A549 (cell line): ENCODE results near the gene TENM3. TPM values are rescaled to one million over a fixed set of nuclear protein-coding genes. Genes with fewer than 3 reads are reported as not detected.

ENCODE experiments used
- ATAC-seq, 2 experiments: fragments of 200-7000 bp in 1 of 2; fragments of >200 bp in 1 of 2; cut with Nextera tagmentation in 1 of 2; cut with Tn5 transposase in 1 of 2; 3 replicates each; pipeline versions ENCODE4 v1.8.0 to v1.9.1; 2018 to 2020; ENCODE audit warnings: mild to moderate bottlenecking in 1 of 2, moderate library complexity in 1 of 2
- CTCF ChIA-PET: fragments of 300-600 bp; sonication (Branson Sonifier 250); formaldehyde crosslinking; extraction: SDS; loops from one replicate; lab custom pipeline; 2021; ENCODE audit warnings: antibody characterized with exemption, inconsistent platforms; lab: Yijun Ruan, JAX
- POLR2A ChIA-PET: fragments of 350-600 bp; formaldehyde crosslinking; extraction: SDS; loops from one replicate; lab custom pipeline; 2021; ENCODE audit warnings: antibody characterized with exemption, inconsistent platforms; lab: Yijun Ruan, JAX
- DNase-seq, 2 experiments: peaks; one replicate each; pipeline versions ENCODE4 v3.0.0 to v3.0.0-alpha.2; 2011 to 2016; ENCODE audit warnings: low read depth in 1 of 2, low spot score in 1 of 2
- FAIRE-seq: peaks from 2 replicates; lab custom pipeline; 2011; peaks lifted over from hg19 to GRCh38; lab: Jason Lieb, UNC
- H3K27ac ChIP-seq, 2 experiments: fragments of >200 bp; sonication (Bioruptor Twin); formaldehyde crosslinking; 3 replicates each; pipeline ENCODE4 v1.5.1; 2016 to 2017
- H3K4me1 ChIP-seq: fragments of >200 bp; sonication (Bioruptor Twin); formaldehyde crosslinking; 3 replicates; pipeline ENCODE4 v1.6.1; 2016
- H3K4me2 ChIP-seq: fragments of >200 bp; sonication (Bioruptor Twin); formaldehyde crosslinking; 3 replicates; pipeline ENCODE4 v1.6.1; 2016
- H3K4me3 ChIP-seq: fragments of >200 bp; sonication (Bioruptor Twin); formaldehyde crosslinking; 3 replicates; pipeline ENCODE4 v1.5.1; 2016
- H3K9me3 ChIP-seq: fragments of >200 bp; sonication (Bioruptor Twin); formaldehyde crosslinking; 3 replicates; pipeline ENCODE4 v1.6.1; 2016
- BHLHE40 ChIP-seq: IDR thresholded peaks from 2 replicates; pipeline ENCODE4 v1.6.1; 2012; ENCODE audit warnings: low read depth, low read length, inconsistent platforms
- CBX8 ChIP-seq: fragments of 200-600 bp; sonication (generic); IDR thresholded peaks from 2 replicates; pipeline ENCODE4 v1.6.1; 2016
- CHD4 ChIP-seq: fragments of 200-600 bp; sonication (generic); IDR thresholded peaks from 2 replicates; pipeline ENCODE4 v1.6.1; 2016; ENCODE audit warnings: antibody characterized with exemption, mild to moderate bottlenecking, borderline replicate concordance
- EHF ChIP-seq: fragments of 250-450 bp; sonication (Bioruptor Pico); IDR thresholded peaks from 2 replicates; pipeline ENCODE4 v1.5.0; 2020; ENCODE audit warnings: mild to moderate bottlenecking
- FOSB ChIP-seq: fragments of 250-450 bp; sonication (Bioruptor Pico); IDR thresholded peaks from 2 replicates; pipeline ENCODE4 v1.5.0; 2020; ENCODE audit warnings: mild to moderate bottlenecking, moderate library complexity
- FOSL2 ChIP-seq, 2 experiments: fragments of 450-650 bp in 1 of 2; fragments of >200 bp in 1 of 2; sonication (Bioruptor Twin) in 1 of 2; formaldehyde crosslinking; IDR thresholded peaks; 2 replicates each; pipeline versions ENCODE4 v1.5.0 to v1.6.1; 2016 to 2020; ENCODE audit warnings: mild to moderate bottlenecking in 1 of 2, moderate library complexity in 1 of 2
- FOXS1 ChIP-seq: fragments of 250-450 bp; sonication (Bioruptor Pico); IDR thresholded peaks from 2 replicates; pipeline ENCODE4 v1.5.0; 2020; ENCODE audit warnings: mild to moderate bottlenecking, moderate library complexity
- HES2 ChIP-seq: fragments of >200 bp; sonication (Bioruptor Twin); formaldehyde crosslinking; IDR thresholded peaks from 2 replicates; pipeline ENCODE4 v1.6.1; 2016
- HOXA7 ChIP-seq: fragments of 250-450 bp; sonication (Bioruptor Pico); IDR thresholded peaks from 2 replicates; pipeline ENCODE4 v1.5.0; 2020; ENCODE audit warnings: mild to moderate bottlenecking, moderate library complexity
- JUN ChIP-seq, 2 experiments: fragments of >200 bp; sonication (Bioruptor Twin); formaldehyde crosslinking; IDR thresholded peaks; 2 replicates in 1 of 2; 3 replicates in 1 of 2; pipeline ENCODE4 v1.6.1; 2016 to 2017
- JUNB ChIP-seq: fragments of >200 bp; sonication (Bioruptor Twin); formaldehyde crosslinking; IDR thresholded peaks from 2 replicates; pipeline ENCODE4 v1.6.1; 2016
- MAX ChIP-seq: IDR thresholded peaks from 2 replicates; pipeline ENCODE4 v1.6.1; 2012
- NFE2L2 ChIP-seq: fragments of 150-350 bp; conservative IDR thresholded peaks from 2 replicates; pipeline ENCODE4 v1.6.1; 2014; ENCODE audit warnings: low read length
- PHF8 ChIP-seq: fragments of 200-600 bp; sonication (generic); IDR thresholded peaks from 2 replicates; pipeline ENCODE4 v1.6.1; 2016; ENCODE audit warnings: low read depth, mild to moderate bottlenecking, antibody characterized with exemption, moderate library complexity, borderline replicate concordance
- POLR2A ChIP-seq: IDR thresholded peaks from 2 replicates; pipeline ENCODE4 v1.6.1; 2012; ENCODE audit warnings: mild to moderate bottlenecking, low read length
- SREBF2 ChIP-seq: fragments of 450-650 bp; IDR thresholded peaks from 2 replicates; pipeline ENCODE4 v1.6.1; 2014; ENCODE audit warnings: mild to moderate bottlenecking, moderate library complexity
- TP53 ChIP-seq: fragments of 250-450 bp; sonication (Bioruptor Pico); IDR thresholded peaks from 2 replicates; pipeline ENCODE4 v1.5.0; 2021; ENCODE audit warnings: mild to moderate bottlenecking, moderate library complexity
- WGBS: methylation state at CpG from one replicate; pipeline ENCODE4 v1.1.6; 2017; ENCODE audit errors: missing lambda C conversion rate; 5-methylcytosine and 5-hydroxymethylcytosine counted together
- polyA plus RNA-seq, 4 experiments: library from polyadenylated mRNA; depleted of rRNA in 3 of 4; stranded (reverse); fragments of >200 nt; fragmentation: RNase III in 1 of 4; extraction: RNeasy Plus Mini Kit Qiagen cat#74134 plus additional on column Dnase treatment in 1 of 4; gene quantifications; 2 replicates in 3 of 4; 3 replicates in 1 of 4; pipeline ENCODE4 v1.2.3, GENCODE V29; 2011 to 2017
- TF ChIP-seq, protein P1 (sequence below): fragments of >200 bp; sonication (Bioruptor Twin); formaldehyde crosslinking; IDR thresholded peaks from 3 replicates; pipeline ENCODE4 v1.5.1; 2016
- TF ChIP-seq, protein P2 (sequence below): fragments of 450-650 bp; IDR thresholded peaks from 2 replicates; pipeline ENCODE4 v1.6.1; 2014; ENCODE audit warnings: antibody characterized with exemption
- TF ChIP-seq, protein P3 (sequence below): fragments of 250-450 bp; sonication (Bioruptor Pico); IDR thresholded peaks from 2 replicates; pipeline ENCODE4 v1.5.0; 2021; ENCODE audit warnings: mild to moderate bottlenecking, moderate library complexity, borderline replicate concordance

TENM3 gene
- polyA plus RNA-seq, 2 of the 4 experiments (the other 2 are of a cell fraction), result 2.4 to 7.3 TPM

GRCh38 chr4:182532441-182532840 lies 289.2 kb downstream of the TENM3 start (continued):
- TF ChIP-seq, protein P1, sequence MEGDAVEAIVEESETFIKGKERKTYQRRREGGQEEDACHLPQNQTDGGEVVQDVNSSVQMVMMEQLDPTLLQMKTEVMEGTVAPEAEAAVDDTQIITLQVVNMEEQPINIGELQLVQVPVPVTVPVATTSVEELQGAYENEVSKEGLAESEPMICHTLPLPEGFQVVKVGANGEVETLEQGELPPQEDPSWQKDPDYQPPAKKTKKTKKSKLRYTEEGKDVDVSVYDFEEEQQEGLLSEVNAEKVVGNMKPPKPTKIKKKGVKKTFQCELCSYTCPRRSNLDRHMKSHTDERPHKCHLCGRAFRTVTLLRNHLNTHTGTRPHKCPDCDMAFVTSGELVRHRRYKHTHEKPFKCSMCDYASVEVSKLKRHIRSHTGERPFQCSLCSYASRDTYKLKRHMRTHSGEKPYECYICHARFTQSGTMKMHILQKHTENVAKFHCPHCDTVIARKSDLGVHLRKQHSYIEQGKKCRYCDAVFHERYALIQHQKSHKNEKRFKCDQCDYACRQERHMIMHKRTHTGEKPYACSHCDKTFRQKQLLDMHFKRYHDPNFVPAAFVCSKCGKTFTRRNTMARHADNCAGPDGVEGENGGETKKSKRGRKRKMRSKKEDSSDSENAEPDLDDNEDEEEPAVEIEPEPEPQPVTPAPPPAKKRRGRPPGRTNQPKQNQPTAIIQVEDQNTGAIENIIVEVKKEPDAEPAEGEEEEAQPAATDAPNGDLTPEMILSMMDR, result no peak
- no peak for TF ChIP-seq FOSB (CRISPR knock-in tag)
- TF ChIP-seq, all 56 proteins: peak for 0

GRCh38 chr4:182533964-182534363 lies 290.8 kb downstream of the TENM3 start:
- DNase-seq (no peak), ATAC-seq (no peak), FAIRE-seq (no peak)
- WGBS, result 0% methylated on average over 1 of the region's 1 CpG
- no peaks in the 10 kb centered on the region for H3K4me1 ChIP-seq
- POLR2A ChIA-PET, result no interaction called here
- H3K4me2 ChIP-seq, result peak overlapping the region; percentile 29; the same call in 1 of the 3 replicates
- H3K4me3 ChIP-seq, result no peak overlapping the region
- TF ChIP-seq FOSL2 (IDR thresholded peaks at IDR 0.05) (no peak), FOSL2 (CRISPR knock-in tag; IDR thresholded peaks at IDR 0.05) (peak; percentile 30; the same call in 1 of the 2 replicates)
- TF ChIP-seq, protein P2, sequence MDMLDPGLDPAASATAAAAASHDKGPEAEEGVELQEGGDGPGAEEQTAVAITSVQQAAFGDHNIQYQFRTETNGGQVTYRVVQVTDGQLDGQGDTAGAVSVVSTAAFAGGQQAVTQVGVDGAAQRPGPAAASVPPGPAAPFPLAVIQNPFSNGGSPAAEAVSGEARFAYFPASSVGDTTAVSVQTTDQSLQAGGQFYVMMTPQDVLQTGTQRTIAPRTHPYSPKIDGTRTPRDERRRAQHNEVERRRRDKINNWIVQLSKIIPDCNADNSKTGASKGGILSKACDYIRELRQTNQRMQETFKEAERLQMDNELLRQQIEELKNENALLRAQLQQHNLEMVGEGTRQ, result no peak
- no peak overlapping the region for H3K27ac ChIP-seq
- H3K9me3 ChIP-seq, result no peaks in the 10 kb centered on the region
- CTCF ChIA-PET, result no interaction called here

GRCh38 chr4:182536221-182536811 lies 293.1 kb downstream of the TENM3 start:
- no peak for TF ChIP-seq MAX
- TF ChIP-seq CHD4, result no peak
- no peak for TF ChIP-seq POLR2A
- TF ChIP-seq TP53 (CRISPR knock-in tag), result no peak
- no peak for TF ChIP-seq HES2
- TF ChIP-seq JUN (IDR thresholded peaks at IDR 0.05), result no peak
- TF ChIP-seq NFE2L2, result no peak
- no peak for TF ChIP-seq EHF (CRISPR knock-in tag)
- no peak for TF ChIP-seq FOXS1 (CRISPR knock-in tag)
- TF ChIP-seq, protein P3, sequence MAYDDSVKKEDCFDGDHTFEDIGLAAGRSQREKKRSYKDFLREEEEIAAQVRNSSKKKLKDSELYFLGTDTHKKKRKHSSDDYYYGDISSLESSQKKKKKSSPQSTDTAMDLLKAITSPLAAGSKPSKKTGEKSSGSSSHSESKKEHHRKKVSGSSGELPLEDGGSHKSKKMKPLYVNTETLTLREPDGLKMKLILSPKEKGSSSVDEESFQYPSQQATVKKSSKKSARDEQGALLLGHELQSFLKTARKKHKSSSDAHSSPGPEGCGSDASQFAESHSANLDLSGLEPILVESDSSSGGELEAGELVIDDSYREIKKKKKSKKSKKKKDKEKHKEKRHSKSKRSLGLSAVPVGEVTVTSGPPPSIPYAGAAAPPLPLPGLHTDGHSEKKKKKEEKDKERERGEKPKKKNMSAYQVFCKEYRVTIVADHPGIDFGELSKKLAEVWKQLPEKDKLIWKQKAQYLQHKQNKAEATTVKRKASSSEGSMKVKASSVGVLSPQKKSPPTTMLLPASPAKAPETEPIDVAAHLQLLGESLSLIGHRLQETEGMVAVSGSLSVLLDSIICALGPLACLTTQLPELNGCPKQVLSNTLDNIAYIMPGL (CRISPR knock-in tag), result no peak
- TF ChIP-seq CBX8, result no peak
- no peak for TF ChIP-seq BHLHE40
- TF ChIP-seq JUNB, result no peak
- TF ChIP-seq SREBF2, result no peak
- no peak for TF ChIP-seq HOXA7 (CRISPR knock-in tag)
- TF ChIP-seq PHF8, result no peak
- no peak overlapping the region for H3K27ac ChIP-seq
- no peaks in the 10 kb centered on the region for H3K4me1 ChIP-seq
- FAIRE-seq, result no peak
- 41% methylated on average over 8 of the region's 8 CpGs for WGBS
- H3K4me3 ChIP-seq, result no peak overlapping the region
- DNase-seq, result no peak
- no peaks in the 10 kb centered on the region for H3K9me3 ChIP-seq
- no peak for ATAC-seq
- H3K4me2 ChIP-seq, result no peak overlapping the region
- POLR2A ChIA-PET, result no interaction called here
- CTCF ChIA-PET, result no interaction called here
